Right forelimb (tissue), 1 donor: ENCODE measurements around the gene TBC1D8.
A peak's percentile ranks its signal among the peaks of the same experiment; 100 is the strongest.

Source experiments
- DNase-seq: peaks from one replicate; pipeline ENCODE4 v3.0.0-alpha.2; 2018

TBC1D8 gene

DNA sequence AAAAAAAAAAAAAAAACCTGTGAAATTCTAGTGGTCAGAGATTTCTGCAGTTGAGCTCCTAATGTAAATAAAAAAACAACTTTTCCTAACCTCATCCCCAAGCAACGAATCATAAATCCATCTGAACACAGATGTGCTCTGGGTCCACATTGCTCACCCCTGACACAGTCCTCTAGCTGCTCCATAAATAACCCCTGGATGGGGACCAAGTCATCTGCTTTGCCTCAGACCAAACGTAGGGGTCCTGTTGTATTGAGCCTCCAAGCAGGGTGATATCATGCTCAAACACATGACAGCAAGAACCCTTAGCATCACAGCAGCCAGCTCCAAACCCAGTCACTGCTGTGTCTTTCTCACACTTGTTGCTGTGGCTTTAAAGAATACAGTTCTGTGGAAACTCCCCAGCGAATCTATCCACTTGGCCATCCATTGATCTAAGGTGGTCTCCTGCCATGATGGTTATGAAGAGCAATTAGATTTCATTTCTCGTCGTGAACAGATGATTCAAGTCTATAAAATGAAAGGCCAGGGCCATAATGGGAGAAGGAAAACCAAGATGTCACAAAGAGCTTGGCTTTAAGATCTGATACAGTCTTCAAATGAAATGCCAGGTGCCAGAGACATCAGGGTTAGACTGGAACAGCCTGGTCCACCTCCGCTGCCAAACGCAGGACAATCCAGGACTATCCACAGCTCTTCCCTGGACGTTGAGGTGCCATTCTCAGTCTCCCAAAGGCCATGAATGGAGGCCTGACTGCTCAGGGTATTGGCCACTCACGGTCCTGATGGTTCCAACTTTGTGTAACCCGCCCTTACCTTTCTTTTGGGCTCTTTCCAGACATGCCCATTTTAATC, 39.0 kb downstream of the TBC1D8 start:
- DNase-seq: peak; percentile 48

DNA sequence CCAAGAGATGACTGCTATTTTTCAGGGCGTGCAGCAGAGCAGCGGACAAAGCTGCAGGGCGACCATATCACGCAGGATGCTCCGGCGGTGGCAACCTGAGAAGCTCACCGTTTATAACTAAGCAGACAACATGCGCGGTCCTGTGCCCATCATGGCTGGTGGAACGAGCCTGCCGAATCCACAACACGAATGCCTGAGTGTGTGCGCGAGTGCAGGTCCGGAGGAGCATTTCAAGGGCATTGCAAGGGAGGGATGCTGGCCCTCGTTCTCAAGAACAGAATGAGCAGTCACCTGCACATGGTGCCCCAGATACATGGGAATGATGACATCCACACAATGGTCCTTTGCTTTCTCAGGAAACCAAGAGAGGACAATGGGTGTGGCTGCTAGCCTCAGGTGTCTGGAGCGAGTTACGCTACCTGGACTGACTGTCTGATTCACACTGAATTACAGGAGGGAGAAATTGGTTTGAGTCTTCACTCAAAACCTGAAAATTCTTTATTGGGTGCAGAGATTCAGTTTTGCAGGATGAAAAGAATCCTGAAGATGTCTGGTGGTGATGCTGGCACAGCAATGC, 39.8 kb downstream of the TBC1D8 start:
- no peak for DNase-seq

DNA sequence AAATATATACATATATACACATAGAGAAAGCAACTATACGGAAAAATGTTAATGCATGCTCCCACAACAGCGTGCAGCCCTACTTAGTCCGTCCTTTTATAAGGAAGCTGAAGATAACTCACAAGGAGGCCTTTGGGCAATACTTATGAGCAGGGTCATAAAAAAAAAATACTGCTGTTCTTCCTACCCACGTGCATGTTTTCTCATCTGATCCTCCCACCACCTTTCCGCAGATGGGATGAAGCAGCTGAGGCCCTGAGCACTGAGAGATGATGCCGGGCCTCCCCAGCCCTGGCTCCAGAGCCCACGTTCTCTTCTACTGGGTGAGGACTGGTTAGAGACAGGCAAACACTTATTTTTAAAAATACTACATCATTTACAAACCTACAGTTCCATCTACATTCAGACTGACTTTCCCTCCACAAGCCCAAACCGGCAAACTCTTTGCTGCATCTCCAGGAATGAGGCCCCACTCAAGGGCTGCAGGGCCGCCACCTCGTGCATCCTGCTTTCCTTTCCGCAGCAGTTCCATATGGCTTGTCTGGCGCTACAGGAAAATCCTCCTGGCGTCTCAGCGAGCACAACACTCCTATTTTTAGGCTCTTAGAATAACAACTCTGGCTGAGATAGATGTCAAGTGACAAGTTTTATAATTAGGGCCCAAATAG, 41.6 kb downstream of the TBC1D8 start:
- peak; percentile 75 for DNase-seq

DNA sequence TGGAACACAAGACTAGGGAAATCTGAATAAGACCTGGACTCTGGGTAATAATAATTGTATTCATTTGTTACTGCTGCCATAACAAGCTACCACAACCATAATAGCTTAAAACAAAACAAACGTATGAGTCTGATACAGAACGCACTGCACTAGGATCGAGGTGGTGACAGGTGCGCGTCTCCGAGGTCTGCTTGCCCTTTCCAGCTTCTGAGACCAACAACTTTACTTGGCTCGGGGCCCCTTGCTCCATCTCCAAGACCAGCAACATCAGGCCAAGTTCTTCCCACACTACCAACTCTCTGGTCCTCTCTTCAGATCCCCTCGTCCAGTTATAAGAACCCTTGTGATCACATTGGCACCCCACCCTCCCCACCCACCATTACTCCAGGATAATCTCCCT, 42.8 kb downstream of the TBC1D8 start:
- no peak for DNase-seq

DNA sequence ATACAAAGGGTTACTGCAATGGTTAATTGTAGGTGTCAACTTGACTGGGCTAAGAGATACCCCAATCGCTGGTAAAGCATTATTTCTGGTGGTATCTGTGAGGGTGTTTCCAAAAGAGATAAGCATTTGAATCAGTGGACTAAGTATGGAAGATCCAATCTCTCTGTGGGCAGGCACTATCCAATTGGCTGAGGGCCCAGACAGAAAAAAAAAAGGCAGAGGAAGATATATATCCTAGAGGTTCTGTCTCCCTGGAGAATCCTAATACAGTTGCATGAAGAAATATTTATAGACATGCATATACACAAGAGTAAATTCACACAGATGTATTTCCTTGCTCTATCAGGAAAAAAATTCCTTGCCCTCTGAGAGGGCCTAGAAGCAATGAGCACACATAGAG, 43.9 kb downstream of the TBC1D8 start:
- no peak for DNase-seq

DNA sequence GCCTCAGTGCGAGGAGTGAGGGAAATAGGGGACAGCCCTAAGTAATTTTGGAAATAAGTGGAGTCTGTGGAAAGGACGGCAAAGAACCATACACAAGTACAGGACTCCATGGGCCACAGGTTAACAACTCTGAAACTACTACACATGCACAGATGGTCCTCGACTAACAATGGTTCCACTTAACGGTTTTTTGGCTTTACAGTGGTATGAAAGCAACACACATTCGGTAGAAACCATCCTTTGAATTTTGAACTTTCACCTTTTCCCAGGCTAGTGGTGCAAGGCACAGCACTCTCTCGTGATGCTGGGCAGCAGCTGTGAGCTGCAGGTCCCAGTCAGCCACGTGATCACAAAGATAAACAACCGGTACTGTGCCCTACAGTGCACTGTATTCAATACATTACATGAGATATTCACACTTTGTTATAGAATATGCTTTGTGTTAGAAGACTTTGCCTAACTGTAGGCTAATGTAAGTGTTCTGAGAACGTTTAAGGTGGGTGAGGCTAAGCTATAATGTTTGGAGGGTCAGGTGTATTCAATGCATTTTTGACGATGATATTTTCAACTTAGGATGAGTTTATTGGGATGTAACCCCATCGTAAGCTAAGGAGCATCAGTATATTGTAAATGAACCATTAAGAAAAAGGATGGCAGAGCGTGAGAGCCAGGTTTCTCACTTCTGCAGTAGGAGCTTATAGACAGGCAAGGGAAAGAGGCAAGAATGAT, 44.6 kb downstream of the TBC1D8 start:
- DNase-seq: no peak

DNA sequence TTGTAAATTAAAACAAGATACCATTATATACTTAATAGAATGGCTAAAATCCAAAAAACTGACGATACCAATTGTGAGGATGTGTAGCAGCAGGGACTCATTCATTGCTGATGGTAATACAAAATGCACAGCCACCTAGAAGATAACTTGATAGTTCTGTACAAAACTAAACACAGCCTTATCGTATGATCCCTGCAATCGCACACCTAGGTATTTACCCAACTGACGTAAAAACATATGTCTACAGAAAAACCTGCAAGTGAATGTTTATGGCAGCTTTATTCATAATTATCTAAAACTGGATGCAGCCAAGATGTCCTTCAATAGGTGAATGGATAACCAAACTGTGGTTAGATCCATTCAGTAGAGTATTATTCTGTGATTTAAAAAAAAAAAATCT, 45.5 kb downstream of the TBC1D8 start:
- DNase-seq: no peak

DNA sequence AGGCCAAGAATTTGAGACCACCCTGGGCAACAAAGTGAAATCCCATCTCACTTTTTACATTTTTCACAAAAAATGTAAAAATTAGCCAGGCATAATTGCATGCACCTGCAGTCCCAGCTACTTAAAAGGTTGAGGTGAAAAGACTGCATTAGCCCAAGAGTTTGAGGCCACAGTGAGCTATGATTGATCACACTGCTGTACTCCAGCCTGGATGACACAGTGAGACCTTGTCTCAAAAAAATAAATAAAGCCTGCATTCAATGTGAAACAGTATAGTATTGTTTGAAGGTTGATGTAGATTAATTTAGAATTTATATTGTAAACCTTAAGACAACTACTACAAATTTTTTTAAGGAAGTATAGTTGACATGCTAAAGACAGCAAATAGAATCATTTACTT, 53.5 kb downstream of the TBC1D8 start:
- no peak for DNase-seq

DNA sequence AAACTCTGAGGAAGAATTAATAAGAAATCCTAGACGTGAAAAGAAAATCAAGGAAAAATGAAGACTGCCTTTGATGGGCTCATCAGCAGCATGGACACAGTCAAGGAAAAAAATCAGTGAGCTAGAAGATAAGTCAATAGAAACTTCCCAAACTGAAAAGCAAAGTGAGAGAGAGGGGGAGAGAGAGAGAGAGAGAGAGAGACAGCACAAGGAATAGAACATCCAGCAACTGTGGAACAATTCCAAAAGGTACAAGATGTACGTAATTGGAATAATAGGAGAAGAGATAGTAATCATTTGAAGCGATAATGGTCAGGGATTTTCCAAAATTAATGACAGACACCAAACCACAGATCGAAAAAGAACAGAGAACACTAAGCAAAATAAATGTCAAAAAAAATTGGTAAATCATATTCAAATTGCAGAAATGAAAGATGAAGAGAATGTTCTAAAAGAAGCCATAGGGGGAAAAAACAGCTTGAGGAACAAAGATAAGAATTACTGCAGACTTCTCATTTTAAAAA, 54.5 kb downstream of the TBC1D8 start:
- no peak for DNase-seq

DNA sequence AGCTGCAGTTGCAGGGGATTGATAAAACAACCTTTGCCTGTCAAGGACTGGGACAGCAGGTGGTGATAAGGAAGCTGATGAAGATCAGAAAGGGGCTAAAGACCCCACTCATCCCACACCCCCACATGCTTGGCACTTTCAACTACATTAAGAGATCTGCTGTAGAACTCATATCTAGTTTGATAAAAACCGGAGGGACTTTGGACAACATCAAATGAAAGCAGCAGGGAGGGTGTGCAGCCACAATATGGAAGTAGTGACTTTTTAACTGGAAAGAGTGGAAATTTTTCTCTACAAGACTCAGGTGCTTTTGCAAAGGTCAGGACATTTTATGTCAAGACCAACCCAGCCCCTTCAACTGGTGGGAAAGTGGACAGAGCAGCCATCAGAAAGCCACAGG, 56.8 kb downstream of the TBC1D8 start:
- no peak for DNase-seq

DNA sequence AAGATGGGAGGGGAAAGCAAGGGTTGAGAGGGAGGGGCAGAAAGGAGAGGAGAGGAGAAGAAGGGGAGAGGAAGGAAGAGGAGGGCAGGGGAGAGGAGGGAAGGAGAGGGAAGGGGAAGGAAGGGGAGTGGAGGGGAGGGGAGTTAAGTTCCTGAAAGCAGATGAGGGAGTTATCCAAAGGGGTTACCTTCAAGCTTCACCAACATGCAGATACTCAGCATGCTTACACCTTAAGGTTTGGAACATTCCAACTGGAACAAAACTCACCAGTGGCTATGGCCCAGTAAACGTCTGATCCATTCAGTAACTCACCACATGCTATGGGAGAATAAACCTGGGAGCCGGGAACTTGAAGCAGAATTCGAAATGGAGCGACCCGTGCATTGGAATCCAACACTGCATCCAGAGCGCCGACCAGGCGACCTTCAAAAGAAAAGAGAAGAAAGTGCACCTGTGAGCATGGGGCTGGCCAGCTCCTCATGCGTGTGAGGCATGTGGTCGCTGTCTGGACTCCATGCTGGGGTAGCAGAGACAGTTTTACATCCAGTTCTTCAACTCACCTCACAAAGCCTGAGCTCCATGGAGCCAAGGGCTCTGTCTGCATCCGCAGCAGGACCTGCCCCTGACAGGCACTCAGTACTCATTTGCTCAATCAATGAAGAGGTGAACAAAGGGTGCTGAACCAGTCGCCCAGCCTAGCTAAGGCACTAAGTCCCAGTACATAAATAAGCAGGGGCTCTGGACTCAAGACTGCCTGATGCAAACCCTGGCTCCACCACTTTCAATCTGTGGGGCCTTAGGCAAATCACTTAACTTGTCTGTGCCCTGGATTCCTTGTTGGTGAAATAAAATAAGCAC, 61.0 kb downstream of the TBC1D8 start:
- DNase-seq: no peak

DNA sequence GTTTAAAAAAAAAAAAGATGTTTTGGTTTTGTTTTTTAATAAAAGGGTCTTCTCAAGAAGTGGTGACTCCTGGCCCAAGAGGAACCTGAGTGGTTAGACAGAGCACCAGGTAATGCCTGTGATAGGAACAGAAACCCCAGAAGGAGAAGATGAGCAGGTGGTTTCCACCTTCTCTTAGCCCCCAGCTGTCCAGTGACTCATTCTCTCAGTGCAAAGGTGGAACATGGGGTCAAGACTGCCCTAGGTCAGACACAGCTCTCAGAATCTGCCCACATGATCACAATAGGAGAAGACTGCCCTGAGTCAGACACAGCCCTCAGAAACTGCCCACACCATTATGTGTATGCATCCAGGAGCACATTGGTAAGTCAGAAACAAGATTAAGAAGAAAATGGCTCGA, 61.8 kb downstream of the TBC1D8 start:
- DNase-seq: no peak

DNA sequence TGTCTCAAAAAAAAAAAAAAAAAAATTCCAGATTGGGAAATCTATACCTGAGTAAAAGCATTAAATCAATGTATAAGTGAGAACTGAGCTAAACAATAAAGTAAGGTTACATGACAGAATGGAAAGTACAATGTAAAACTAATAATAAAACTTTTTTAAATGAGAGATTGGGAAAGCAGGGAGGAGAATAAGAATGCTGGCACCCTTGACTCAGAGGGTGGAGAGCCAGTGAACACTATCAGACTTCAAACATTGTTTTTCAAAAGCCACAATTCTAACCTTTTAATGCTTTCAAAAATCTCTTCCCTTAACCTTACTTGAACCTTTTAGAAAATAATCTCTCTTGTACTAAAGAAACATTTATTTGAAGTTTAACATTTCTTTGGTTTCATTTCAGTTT, 63.5 kb downstream of the TBC1D8 start:
- no peak for DNase-seq

DNA sequence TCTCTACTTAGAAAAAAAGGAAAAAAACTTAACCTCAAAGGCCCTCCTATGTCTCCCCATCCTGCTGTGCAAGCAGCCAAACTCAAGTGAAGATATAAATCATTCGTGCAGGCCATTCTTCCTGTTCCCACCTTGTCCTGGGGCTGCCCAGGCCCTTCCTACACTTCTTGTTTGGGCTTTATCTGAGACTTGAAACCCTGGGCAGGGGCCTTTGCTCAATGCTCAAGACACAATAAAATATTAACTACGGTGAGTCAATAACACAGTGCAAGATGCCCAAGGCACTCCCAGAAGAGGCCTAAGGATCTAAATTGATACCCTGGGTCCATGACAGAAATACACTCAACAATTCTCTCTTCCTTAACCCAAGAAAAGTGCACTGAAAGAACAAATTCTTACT, 67.6 kb downstream of the TBC1D8 start:
- no peak for DNase-seq

DNA sequence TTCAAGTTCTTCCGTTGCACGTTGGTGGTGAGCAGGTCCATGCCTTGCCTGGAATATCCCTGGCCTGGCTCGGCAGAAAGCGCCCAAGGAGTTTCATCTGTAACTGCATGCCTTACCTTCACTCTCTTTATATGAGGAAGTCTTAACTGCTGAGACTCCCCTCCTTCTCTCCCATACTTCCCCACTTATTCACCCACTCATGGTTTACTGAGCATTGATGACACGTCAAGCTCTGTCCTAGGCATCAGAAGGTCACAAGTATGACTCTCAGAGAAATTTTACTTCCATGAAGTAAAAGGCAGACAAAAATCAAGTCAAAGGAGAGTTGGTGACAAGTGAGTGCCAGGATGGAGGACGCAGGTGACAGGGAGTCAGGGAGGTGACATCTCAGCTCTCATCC, 68.2 kb downstream of the TBC1D8 start:
- no peak for DNase-seq

DNA sequence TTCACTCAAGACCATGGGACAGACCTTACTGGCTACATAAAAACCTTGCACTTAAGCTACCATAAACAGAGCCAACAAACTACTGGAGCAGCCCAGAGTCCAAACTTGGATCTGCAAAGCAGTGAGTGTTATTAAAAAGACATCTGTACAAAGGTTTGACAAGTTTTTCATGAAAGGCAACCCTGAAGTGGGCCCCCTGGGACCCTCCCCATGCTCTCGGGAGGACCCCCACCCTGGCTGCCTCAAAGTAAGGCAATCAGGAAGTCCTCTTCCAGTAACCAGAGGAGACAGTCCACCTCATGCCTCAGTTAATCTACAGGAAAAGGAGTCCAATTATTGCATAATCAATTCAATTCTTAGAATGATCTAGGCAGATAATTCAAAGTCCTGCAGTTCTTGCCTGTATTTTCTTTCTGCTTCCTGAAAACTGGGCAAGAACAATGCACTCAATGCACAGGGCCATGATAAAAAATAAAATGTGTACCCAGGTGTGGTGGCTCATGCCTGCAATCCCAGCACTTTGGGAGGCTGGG, 69.7 kb downstream of the TBC1D8 start:
- no peak for DNase-seq

DNA sequence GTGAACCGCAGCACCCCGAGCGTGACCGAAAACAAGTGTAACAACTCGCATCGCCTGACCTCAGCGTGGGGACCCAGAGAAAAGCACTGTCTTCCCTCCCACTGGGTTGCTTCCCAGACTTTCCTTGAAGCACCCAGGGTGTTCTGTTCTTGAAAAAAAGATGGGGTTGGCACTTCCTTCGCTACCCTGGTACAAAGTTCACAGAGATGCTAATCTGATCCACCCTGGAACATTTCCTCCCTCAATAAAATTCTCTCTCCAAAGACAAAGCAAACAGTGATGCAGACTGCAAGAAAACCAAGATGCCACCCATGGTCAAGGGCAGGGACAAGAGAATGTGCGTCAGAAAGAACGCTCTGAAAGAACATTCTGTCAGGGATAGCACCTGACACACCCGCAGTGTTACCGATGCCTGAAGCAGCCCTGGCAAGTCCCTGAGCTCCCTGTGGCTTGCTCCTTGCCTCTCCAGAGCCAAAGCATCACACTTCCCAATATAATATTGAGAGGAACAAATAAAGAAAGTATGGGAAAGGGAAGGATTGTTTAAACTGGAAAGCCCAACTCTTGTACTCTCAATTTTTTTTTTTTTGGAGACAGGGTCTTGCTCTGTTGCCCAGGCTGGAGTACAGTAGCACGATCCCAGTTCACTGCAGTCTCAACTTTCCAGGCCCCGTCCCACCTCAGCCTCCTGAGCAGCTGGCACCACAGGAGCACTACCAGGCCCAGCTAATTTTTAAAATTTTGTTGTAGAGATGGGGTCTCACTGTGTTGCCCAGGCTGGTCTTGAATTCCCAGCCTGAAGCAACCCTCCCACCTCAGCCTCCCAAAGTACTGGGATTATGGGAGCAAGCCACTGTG, 70.7 kb downstream of the TBC1D8 start:
- no peak for DNase-seq

DNA sequence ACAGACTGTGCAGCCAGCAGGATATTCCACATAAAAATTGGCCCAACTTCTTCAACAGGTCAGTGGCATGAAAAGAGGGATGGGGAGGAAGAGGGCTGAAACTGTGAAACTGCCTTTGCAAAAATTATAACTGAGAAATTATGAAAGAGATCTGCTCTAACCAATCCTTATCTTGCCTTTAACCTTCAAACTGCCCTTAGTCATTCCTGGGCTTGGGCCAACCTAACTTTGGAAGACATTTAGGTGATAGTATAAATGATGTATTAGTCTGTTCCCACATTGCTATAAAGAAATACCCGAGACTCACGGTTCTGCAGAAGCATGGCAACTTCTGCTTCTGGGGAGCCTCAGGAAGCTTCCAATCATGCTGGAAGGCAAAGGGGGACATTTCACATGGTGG, 74.6 kb downstream of the TBC1D8 start:
- no peak for DNase-seq

DNA sequence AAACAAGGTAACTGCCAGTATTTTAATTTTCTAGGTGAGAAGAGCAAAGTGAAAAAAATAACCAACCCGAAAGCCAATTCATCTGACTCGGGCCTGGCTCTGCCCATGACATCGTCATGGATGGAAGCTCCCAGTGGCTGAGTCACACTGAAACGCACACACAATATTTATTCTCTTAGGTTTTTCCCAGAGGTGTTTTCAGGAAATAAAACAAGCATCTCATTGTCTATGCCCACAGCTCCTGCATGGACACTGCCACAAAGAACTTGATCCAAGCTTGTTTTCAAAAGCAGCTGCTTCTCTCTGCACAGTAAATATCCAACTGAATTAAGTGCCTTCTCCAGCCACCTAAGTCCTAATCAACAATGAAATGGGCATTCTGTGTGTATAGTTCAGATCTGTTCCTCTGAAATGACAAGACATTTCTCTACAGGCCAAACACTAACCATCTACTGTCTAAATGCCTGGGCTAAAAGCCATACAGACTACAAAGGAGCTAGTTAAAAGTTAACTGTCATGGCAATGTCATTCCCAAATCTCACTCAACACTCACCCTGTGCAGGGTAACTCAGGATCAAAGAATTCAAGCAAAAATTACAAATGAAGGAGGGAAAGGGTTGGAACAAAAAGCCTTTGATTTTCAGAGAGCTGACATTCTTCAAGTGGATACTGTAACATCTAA, 86.2 kb downstream of the TBC1D8 start:
- no peak for DNase-seq

DNA sequence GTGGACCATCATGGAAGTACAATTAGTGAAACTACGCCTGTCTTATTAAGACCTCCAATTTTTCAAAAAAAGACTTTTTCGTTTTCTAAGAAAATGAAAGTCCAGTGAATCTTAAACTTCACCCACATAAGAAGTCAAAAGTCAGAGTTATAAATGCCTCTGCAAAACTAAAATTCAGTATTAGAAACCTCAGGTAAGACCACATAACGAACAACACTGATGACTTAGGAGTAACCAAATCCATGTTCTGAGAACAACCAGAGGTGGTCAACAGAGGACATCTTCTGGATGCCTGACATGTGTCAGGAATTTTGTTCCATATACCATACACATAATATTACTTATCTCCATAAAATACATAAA, 86.7 kb downstream of the TBC1D8 start:
- DNase-seq: no peak

DNA sequence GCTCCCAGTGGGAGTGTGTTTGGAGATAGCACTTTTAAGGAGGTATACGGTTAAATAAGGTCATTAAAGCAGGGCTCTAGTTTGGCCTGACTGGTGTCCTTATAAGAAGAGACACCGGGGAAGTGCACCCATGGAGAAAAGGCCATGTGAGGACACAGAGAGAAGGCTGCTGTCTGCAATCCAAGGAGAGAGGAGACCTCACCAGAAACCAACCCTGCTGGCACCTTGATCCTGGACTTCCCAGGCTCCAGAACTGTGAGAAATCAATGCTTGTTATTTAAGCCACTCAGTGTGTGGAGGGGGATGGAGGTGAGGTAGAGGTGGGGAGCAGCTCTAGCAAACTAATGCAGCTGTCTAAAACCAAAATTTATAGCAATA, 87.1 kb downstream of the TBC1D8 start:
- no peak for DNase-seq
